ENCODE measurements around the gene MAPK7.

MAPK7 gene

GRCh38 chr17:19414396-19415280 is 36.3 kb downstream of the MAPK7 start:
- no peak for FAIRE-seq
- DNase-seq (ENCODE audit: low spot score): no peak

- FAIRE-seq: no peak
- DNase-seq (ENCODE audit: low spot score): no peak
Measured at GRCh38 chr17:19415311-19415710, 37.0 kb downstream of the MAPK7 start.

- DNase-seq (ENCODE audit: low spot score): no peak
- FAIRE-seq: no peak
Measured at GRCh38 chr17:19415806-19416775, 37.8 kb downstream of the MAPK7 start.

- no peak for DNase-seq (ENCODE audit: low spot score)
- no peak for FAIRE-seq
Measured at GRCh38 chr17:19417611-19418010, 39.3 kb downstream of the MAPK7 start.

- FAIRE-seq (no peak), DNase-seq (ENCODE audit: low spot score) (peak; percentile 5)
Measured at GRCh38 chr17:19418251-19418992, 40.1 kb downstream of the MAPK7 start.

GRCh38 chr17:19421219-19421618 is 42.9 kb downstream of the MAPK7 start:
- FAIRE-seq (no peak), DNase-seq (ENCODE audit: low spot score) (no peak)

- DNase-seq (ENCODE audit: low spot score) (no peak), FAIRE-seq (no peak)
Measured at GRCh38 chr17:19421926-19422325, 43.6 kb downstream of the MAPK7 start.

GRCh38 chr17:19424934-19425868 is 46.9 kb downstream of the MAPK7 start:
- FAIRE-seq (no peak), DNase-seq (ENCODE audit: low spot score) (no peak)

GRCh38 chr17:19426631-19427030 is 48.3 kb downstream of the MAPK7 start:
- DNase-seq (ENCODE audit: low spot score) (no peak), FAIRE-seq (no peak)

GRCh38 chr17:19431691-19432090 is 53.4 kb downstream of the MAPK7 start:
- FAIRE-seq (no peak), DNase-seq (ENCODE audit: low spot score) (no peak)

All from RCC 7860 (cell line).